K562 (cell line): ENCODE data around the gene RFT1. TPM values are rescaled to one million over a fixed set of nuclear protein-coding genes. Genes with fewer than 3 reads are reported as not detected.

ENCODE experiments used
- ADNP ChIP-seq: fragments of 200-800 bp; sonication (Bioruptor generic); IDR thresholded peaks from 2 replicates; pipeline ENCODE4 v1.6.1; 2016; ENCODE audit warnings: missing genetic modification characterization, missing compliant biosample characterization
- BRF1 ChIP-seq: IDR thresholded peaks from 3 replicates; pipeline ENCODE4 v1.6.1; 2011; ENCODE audit warnings: borderline replicate concordance, mild to moderate bottlenecking; ENCODE audit not compliant: insufficient read length; ENCODE audit errors: extremely low read depth
- CCAR2 ChIP-seq: fragments of 200-400 bp; formaldehyde crosslinking; IDR thresholded peaks from 2 replicates; pipeline ENCODE4 v1.6.1; 2017; ENCODE audit warnings: mild to moderate bottlenecking, low read depth, low read length
- COPS2 ChIP-seq: fragments of 450-650 bp; conservative IDR thresholded peaks from 2 replicates; pipeline ENCODE4 v1.6.1; 2016; ENCODE audit warnings: mild to moderate bottlenecking, moderate library complexity
- HDAC8 ChIP-seq: fragments of 450-650 bp; IDR thresholded peaks from 2 replicates; pipeline ENCODE4 v1.6.1; 2016; ENCODE audit warnings: mild to moderate bottlenecking, missing genetic modification characterization, moderate library complexity, missing compliant biosample characterization
- JUNB ChIP-seq: fragments of 450-650 bp; formaldehyde crosslinking; conservative IDR thresholded peaks from 2 replicates; pipeline ENCODE4 v1.4.0; 2020; ENCODE audit warnings: mild to moderate bottlenecking
- KDM2B ChIP-seq: fragments of 250-450 bp; sonication (Bioruptor Pico); IDR thresholded peaks from 2 replicates; pipeline ENCODE4 v1.8.0; 2021; ENCODE audit warnings: mild to moderate bottlenecking, moderate library complexity
- NFE2L1 ChIP-seq: fragments of 450-650 bp; IDR thresholded peaks from 2 replicates; pipeline ENCODE4 v1.6.1; 2016; ENCODE audit warnings: missing genetic modification characterization, low read depth, mild to moderate bottlenecking, missing compliant biosample characterization, moderate library complexity, borderline replicate concordance
- NR3C1 ChIP-seq: sonication (generic); formaldehyde crosslinking; IDR thresholded peaks from 2 replicates; pipeline ENCODE4 v1.8.1; 2022; ENCODE audit warnings: missing genetic modification reagents
- PHTF2 ChIP-seq: fragments of 250-450 bp; sonication (Bioruptor Pico); IDR thresholded peaks from 2 replicates; pipeline ENCODE4 v1.5.0; 2021; ENCODE audit warnings: mild to moderate bottlenecking
- WHSC1 ChIP-seq: IDR thresholded peaks from one replicate; pipeline ENCODE4 v1.6.1; 2012; ENCODE audit warnings: low read length, control low read depth, inconsistent platforms
- ZC3H11A ChIP-seq: IDR thresholded peaks from 2 replicates; pipeline ENCODE4 v1.6.1; 2012; ENCODE audit warnings: low read depth, low read length, improper control_type of control experiment
- ZNF165 ChIP-seq: fragments of 250-450 bp; sonication (Bioruptor Pico); IDR thresholded peaks from 2 replicates; pipeline ENCODE4 v1.4.0; 2020; ENCODE audit warnings: borderline replicate concordance
- polyA plus RNA-seq, 8 experiments: library from polyadenylated mRNA; depleted of rRNA in 4 of 8; stranded (reverse) in 5 of 8; unstranded in 3 of 8; fragments of >200 nt; fragmentation: Nextera tagmentation in 2 of 8; fragmentation: Illumina TruSeq in 1 of 8; extraction: Ambion mirVana in 2 of 8; extraction: Trizol in 1 of 8; gene quantifications; 2 replicates each; pipeline versions ENCODE4 v1.2.1 to v1.2.3, GENCODE V29; 2011 to 2014; ENCODE audit warnings: inconsistent platforms in 1 of 8, missing spikeins in 1 of 8
- total RNA-seq, 7 experiments: library from RNA; depleted of rRNA in 6 of 7; stranded (reverse); fragments of >200 nt in 6 of 7; fragmentation: Illumina TruSeq in 2 of 7; extraction: Trizol in 2 of 7; gene quantifications; 2 replicates each; pipeline versions ENCODE4 v1.2.1 to v1.2.3, GENCODE V29; 2011 to 2021; ENCODE audit warnings: low replicate concordance in 1 of 7
- TF ChIP-seq, protein P1 (sequence below): fragments of 250-450 bp; sonication (Bioruptor Pico); IDR thresholded peaks from 2 replicates; pipeline ENCODE4 v1.8.0; 2022; ENCODE audit warnings: inconsistent platforms, mild to moderate bottlenecking, moderate library complexity, borderline replicate concordance
- TF ChIP-seq, protein P2 (sequence below): fragments of 200-800 bp; sonication (Bioruptor generic); IDR thresholded peaks from 2 replicates; pipeline ENCODE4 v1.6.1; 2017; ENCODE audit warnings: missing genetic modification characterization, missing compliant biosample characterization
- TF ChIP-seq, protein P3 (sequence below): fragments of 250-450 bp; sonication (Bioruptor Pico); IDR thresholded peaks from 2 replicates; pipeline ENCODE4 v1.4.0; 2020; ENCODE audit warnings: mild to moderate bottlenecking
- TF ChIP-seq, protein P4 (sequence below): fragments of 450-650 bp; formaldehyde crosslinking; IDR thresholded peaks from 2 replicates; pipeline ENCODE4 v1.4.0; 2022; ENCODE audit warnings: missing genetic modification characterization

The RFT1 gene
- total and polyA plus RNA-seq, 9 of the 15 experiments (the other 6 are each of a cell fraction or from before 2014, with no cell fraction given), result 4.4 to 23.8 (median 8.9) TPM

DNA sequence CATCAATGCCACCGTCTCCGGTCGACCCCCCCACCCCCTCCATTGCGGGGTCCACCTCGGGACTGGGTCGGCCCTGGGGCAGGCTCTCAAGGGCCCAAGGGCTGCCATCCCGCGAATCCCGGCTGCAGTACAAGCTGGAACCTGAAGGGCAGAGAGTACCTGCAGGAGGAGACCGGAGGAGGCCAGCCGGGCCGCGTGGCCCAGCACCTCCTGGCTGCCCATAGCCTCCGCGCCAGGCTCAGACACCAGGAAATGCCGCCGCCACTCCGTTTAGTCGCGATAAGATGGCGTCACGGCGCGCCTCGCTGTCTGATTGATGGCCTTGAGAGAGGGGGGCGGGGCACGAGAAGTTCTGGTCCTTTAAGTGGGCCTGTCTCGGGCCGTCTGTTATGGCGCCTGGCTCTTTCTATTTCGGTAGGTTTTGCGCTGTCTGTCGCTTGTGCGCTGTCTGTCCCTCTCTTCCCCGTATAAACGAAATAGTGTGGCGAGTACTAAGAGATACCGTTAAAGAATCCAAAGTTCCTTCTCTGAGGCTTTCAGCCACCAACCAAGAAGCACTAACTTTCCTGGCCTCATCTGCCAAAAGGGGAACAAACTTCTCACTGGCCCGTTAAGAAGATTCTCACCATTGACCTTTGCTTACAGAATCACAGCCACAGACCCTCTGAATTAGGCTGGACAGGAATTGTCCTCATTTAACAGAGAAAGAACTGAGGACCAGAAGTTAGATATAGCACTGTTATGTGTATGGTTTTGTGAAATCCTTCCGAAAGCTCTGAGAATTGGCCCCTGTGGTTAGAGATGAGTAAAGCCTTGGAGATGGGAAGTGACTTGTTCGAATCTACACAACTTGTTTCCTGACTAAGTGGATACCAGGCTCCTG lies at the start of gene RFT1 (continued):
- TF ChIP-seq WHSC1 (no peak), PHTF2 (no peak), COPS2 (no peak), ZNF165 (no peak), ADNP (tag) (no peak), KDM2B (CRISPR knock-in tag) (no peak), HDAC8 (tag) (no peak), JUNB (CRISPR knock-in tag) (no peak), NFE2L1 (tag) (no peak), ZC3H11A (no peak), CCAR2 (no peak), NR3C1 (CRISPR knock-in tag) (no peak), BRF1 (no peak)
- TF ChIP-seq, protein P1, sequence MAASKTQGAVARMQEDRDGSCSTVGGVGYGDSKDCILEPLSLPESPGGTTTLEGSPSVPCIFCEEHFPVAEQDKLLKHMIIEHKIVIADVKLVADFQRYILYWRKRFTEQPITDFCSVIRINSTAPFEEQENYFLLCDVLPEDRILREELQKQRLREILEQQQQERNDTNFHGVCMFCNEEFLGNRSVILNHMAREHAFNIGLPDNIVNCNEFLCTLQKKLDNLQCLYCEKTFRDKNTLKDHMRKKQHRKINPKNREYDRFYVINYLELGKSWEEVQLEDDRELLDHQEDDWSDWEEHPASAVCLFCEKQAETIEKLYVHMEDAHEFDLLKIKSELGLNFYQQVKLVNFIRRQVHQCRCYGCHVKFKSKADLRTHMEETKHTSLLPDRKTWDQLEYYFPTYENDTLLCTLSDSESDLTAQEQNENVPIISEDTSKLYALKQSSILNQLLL, result no peak
- TF ChIP-seq, protein P2, sequence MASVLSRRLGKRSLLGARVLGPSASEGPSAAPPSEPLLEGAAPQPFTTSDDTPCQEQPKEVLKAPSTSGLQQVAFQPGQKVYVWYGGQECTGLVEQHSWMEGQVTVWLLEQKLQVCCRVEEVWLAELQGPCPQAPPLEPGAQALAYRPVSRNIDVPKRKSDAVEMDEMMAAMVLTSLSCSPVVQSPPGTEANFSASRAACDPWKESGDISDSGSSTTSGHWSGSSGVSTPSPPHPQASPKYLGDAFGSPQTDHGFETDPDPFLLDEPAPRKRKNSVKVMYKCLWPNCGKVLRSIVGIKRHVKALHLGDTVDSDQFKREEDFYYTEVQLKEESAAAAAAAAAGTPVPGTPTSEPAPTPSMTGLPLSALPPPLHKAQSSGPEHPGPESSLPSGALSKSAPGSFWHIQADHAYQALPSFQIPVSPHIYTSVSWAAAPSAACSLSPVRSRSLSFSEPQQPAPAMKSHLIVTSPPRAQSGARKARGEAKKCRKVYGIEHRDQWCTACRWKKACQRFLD (CRISPR knock-in tag), result no peak; the same call in 1 of the 2 replicates
- TF ChIP-seq, protein P3, sequence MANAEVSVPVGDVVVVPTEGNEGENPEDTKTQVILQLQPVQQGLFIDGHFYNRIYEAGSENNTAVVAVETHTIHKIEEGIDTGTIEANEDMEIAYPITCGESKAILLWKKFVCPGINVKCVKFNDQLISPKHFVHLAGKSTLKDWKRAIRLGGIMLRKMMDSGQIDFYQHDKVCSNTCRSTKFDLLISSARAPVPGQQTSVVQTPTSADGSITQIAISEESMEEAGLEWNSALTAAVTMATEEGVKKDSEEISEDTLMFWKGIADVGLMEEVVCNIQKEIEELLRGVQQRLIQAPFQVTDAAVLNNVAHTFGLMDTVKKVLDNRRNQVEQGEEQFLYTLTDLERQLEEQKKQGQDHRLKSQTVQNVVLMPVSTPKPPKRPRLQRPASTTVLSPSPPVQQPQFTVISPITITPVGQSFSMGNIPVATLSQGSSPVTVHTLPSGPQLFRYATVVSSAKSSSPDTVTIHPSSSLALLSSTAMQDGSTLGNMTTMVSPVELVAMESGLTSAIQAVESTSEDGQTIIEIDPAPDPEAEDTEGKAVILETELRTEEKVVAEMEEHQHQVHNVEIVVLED, result no peak
- TF ChIP-seq, protein P4, sequence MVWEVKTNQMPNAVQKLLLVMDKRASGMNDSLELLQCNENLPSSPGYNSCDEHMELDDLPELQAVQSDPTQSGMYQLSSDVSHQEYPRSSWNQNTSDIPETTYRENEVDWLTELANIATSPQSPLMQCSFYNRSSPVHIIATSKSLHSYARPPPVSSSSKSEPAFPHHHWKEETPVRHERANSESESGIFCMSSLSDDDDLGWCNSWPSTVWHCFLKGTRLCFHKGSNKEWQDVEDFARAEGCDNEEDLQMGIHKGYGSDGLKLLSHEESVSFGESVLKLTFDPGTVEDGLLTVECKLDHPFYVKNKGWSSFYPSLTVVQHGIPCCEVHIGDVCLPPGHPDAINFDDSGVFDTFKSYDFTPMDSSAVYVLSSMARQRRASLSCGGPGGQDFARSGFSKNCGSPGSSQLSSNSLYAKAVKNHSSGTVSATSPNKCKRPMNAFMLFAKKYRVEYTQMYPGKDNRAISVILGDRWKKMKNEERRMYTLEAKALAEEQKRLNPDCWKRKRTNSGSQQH (CRISPR knock-in tag), result no peak
